Transverse colon (tissue), 4 donors: ENCODE measurements around the gene CCDC61. TPM values are rescaled to one million over a fixed set of nuclear protein-coding genes. Genes with fewer than 3 reads are reported as not detected.

ENCODE experiments used
- DNase-seq: peaks from one replicate; pipeline ENCODE4 v3.0.0-alpha.2; 2019
- H3K27ac ChIP-seq, 4 donors: fragments of 200-600 bp; sonication (generic); 2 replicates each; pipeline ENCODE4 v1.5.1; 2016 to 2018; ENCODE audit warnings: inconsistent platforms in 4 of 4
- H3K27me3 ChIP-seq: fragments of 200-600 bp; sonication (generic); 2 replicates; pipeline ENCODE4 v1.5.1; 2017; ENCODE audit warnings: inconsistent platforms
- H3K36me3 ChIP-seq, 4 donors: fragments of 200-600 bp; sonication (generic); 2 replicates each; pipeline ENCODE4 v1.5.1; 2017 to 2019; ENCODE audit warnings: inconsistent platforms in 4 of 4
- H3K4me1 ChIP-seq, 4 donors: fragments of 200-600 bp; sonication (generic); 2 replicates each; pipeline ENCODE4 v1.5.1; 2017 to 2020; ENCODE audit warnings: inconsistent platforms in 4 of 4
- H3K4me3 ChIP-seq, 4 donors: fragments of 200-600 bp; sonication (generic); 1 replicate in 1 of 4; 2 replicates in 3 of 4; pipeline versions ENCODE4 v1.5.1 to v1.6.1; 2017 to 2019; ENCODE audit warnings: inconsistent platforms in 4 of 4
- H3K9me3 ChIP-seq, 2 donors: fragments of 200-600 bp; sonication (generic); 2 replicates each; pipeline ENCODE4 v1.5.1; 2017 to 2019; ENCODE audit warnings: inconsistent platforms in 2 of 2
- CTCF ChIP-seq, 5 experiments: fragments of 200-600 bp in 3 of 5; fragments of 450-650 bp in 2 of 5; sonication (generic) in 3 of 5; IDR thresholded peaks; 1 replicate in 2 of 5; 2 replicates in 3 of 5; pipeline ENCODE4 v1.5.1; 2016 to 2017; ENCODE audit warnings: antibody characterized with exemption in 5 of 5, inconsistent platforms in 3 of 5, mild to moderate bottlenecking in 2 of 5, moderate library complexity in 1 of 5
- EP300 ChIP-seq: sonication (generic); formaldehyde crosslinking; IDR thresholded peaks from one replicate; pipeline ENCODE4 v1.6.1; 2017; ENCODE audit warnings: antibody characterized with exemption, low read depth
- POLR2A ChIP-seq: fragments of 450-650 bp; IDR thresholded peaks from one replicate; pipeline ENCODE4 v1.6.1; 2016; ENCODE audit warnings: antibody characterized with exemption, mild to moderate bottlenecking, moderate library complexity
- POLR2AphosphoS5 ChIP-seq, 3 donors: sonication (generic); formaldehyde crosslinking; IDR thresholded peaks; one replicate each; pipeline ENCODE4 v1.6.1; 2016; ENCODE audit warnings: antibody characterized with exemption in 3 of 3
- WGBS, 2 donors: methylation state at CpG; one replicate each; pipeline ENCODE4 v1.1.5; 2018; ENCODE audit warnings: low coverage in 1 of 2; 5-methylcytosine and 5-hydroxymethylcytosine counted together
- in situ Hi-C, 4 donors: fragments of 200-750 bp; cut with MboI; loops; one replicate each; pipeline versions ENCODE4 v1.15.0 to v1.15.1; 2017; ENCODE audit warnings: low sequenced_read_pairs in 3 of 4, low pct_ligation_motif_present in 1 of 4, low pct_unique_long_range_greater_than_20kb in 1 of 4
- intact Hi-C: fragments of 100-400 bp; cut with DNase I; formaldehyde crosslinking; loops from one replicate; pipeline ENCODE4 v1.15.1; 2023; ENCODE audit warnings: low total_unique reads
- total RNA-seq, 4 donors: library from RNA; depleted of rRNA; stranded (reverse); fragments of >200 nt; gene quantifications; one replicate each; pipeline ENCODE4 v1.1.0, GENCODE V29; 2016

The CCDC61 gene
- total RNA-seq, 4 donors from 2014 or later, result 7.8 to 18.7 (median 10.6) TPM

DNA sequence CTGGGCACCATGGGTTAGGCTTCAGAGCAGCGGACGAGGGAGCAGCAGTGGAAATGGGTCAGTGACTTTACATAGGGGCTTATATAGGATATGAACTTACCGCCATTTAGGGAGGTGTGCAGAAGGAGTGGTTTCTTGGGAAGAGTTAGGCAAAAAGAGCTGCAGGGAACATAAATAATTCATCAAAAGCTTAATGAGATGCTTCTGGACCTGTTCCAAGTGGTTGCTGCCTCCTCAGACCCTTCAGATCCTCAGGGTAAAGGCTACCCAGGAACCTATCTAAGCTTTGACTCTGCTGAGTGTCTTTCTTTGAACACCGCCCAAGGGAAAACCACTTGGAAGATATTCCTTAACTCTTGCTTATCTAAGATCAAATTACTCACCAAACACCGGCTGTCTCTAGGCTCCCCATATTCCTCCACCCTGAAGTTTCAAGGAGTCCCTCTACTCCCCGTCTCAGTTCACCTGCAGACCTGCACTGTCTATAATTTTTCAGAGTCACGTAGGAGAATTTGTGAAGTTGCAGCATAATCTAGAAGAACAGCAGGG, 45.8 kb downstream of the CCDC61 start, which contains the start of gene IGFL4:
TSS of gene IGFL4 (minus strand) at position 51 of the 549 bp plus-strand sequence. CDS start at position 11, 40 bp downstream.
- no peak within 1 kb of the TSS for H3K27ac ChIP-seq
- no peak within 1 kb of the TSS for H3K4me3 ChIP-seq
- DNase-seq, result no peak
- H3K27me3 ChIP-seq, result peaks cover 7% of the 10 kb centered on the region
- intact Hi-C loops (no loop called here), in situ Hi-C loops (no loop called here)
- H3K4me1 ChIP-seq, result peaks cover 0 to 5% (median 3%) of the 10 kb centered on the region in 4 donors
- no peaks in the 10 kb centered on the region for H3K36me3 ChIP-seq
- WGBS, 2 donors, result 54 to 67% methylated on average over 2 to 7 of the region's 7 CpGs
- no peaks in the 10 kb centered on the region for H3K9me3 ChIP-seq
- TF ChIP-seq POLR2AphosphoS5 (IDR thresholded peaks at IDR 0.05) (no peak), POLR2A (no peak)

DNA sequence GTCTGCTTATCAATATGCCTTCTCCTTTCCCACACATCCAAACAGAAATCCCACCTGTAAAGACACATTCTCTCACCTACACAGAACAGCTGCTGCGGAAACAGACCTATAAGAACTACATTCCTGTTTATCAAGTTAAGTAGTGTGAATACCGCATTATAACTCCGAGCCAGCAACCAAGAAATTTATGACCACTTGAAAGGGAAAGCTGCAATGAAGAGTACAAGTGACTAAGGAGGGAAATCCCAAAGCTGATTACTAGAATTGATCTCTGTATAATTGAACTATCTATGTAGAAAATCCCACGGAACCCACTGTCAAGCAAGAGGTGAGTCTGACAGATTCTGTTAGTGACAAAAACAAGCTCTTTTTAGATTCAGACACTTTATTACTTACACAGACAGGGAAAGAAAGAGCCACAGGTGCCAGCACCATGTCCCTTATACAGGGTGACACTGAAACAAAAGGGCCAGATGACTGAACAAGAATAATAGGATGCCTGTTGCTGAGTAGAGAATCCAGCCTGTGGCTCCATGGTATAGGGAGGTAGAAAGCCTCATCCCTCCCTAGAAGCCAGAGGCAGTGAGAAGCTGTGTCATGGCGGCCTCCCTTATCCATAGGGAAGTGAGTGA, 47.1 kb downstream of the CCDC61 start:
- DNase-seq, result no peak
- H3K4me3 ChIP-seq, result no peak overlapping the region
- TF ChIP-seq POLR2A (no peak), CTCF (IDR thresholded peaks at IDR 0.05) (no peak), POLR2AphosphoS5 (IDR thresholded peaks at IDR 0.05) (no peak), EP300 (no peak)
- no peaks in the 10 kb centered on the region for H3K9me3 ChIP-seq
- no peaks in the 10 kb centered on the region for H3K36me3 ChIP-seq
- no peak overlapping the region for H3K27ac ChIP-seq
- H3K4me1 ChIP-seq, result peaks cover 0 to 5% (median 3%) of the 10 kb centered on the region in 4 donors
- in situ Hi-C loops (no loop called here), intact Hi-C loops (no loop called here)
- WGBS, 2 donors, result 40 to 51% methylated on average over 1 to 5 of the region's 5 CpGs
- peaks cover 15% of the 10 kb centered on the region for H3K27me3 ChIP-seq

DNA sequence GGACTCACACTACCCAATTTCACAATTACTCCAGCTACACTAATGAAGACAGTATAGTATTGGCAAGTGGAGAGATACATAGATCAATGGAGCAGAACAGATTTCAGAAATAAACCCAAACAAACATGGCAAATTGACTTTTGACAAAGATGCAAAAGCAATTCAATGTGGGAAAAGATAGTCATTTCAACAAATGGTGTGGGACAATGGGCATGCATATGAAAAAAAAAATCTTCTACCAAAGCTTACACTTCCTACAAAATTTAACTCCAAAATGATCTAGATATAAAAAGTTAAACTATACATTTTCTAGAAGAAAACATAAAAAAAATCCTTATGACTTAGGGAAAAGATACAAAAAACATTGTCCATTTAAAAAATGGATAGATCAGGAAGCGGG, 48.3 kb downstream of the CCDC61 start:
- Histone ChIP-seq H3K27me3 (peaks cover 15% of the 10 kb centered on the region), H3K4me3 (no peak overlapping the region), H3K27ac (no peak overlapping the region), H3K9me3 (no peaks in the 10 kb centered on the region), H3K36me3 (no peaks in the 10 kb centered on the region), H3K4me1 (peaks cover 0 to 5% (median 3%) of the 10 kb centered on the region in 4 donors)
- 93 to 100% methylated on average over 1 of the region's 1 CpG for WGBS, 2 donors
- no peak for DNase-seq
- in situ Hi-C loops (no loop called here), intact Hi-C loops (no loop called here)
- TF ChIP-seq POLR2AphosphoS5 (IDR thresholded peaks at IDR 0.05) (no peak), CTCF (IDR thresholded peaks at IDR 0.05) (no peak), EP300 (no peak), POLR2A (no peak)

GRCh38 chr19:46049597-46049996, 54.3 kb downstream of the CCDC61 start:
- Histone ChIP-seq H3K9me3 (no peaks in the 10 kb centered on the region), H3K27ac (no peak overlapping the region), H3K4me3 (no peak overlapping the region), H3K4me1 (no peaks in the 10 kb centered on the region), H3K27me3 (peaks cover 22% of the 10 kb centered on the region), H3K36me3 (no peaks in the 10 kb centered on the region)
- DNase-seq, result no peak
- in situ Hi-C loops, result no loop called here
- intact Hi-C loops, result no loop called here
- TF ChIP-seq POLR2AphosphoS5 (IDR thresholded peaks at IDR 0.05), result no peak
- TF ChIP-seq EP300, result no peak
- TF ChIP-seq POLR2A, result no peak
- TF ChIP-seq CTCF (IDR thresholded peaks at IDR 0.05), result no peak
- WGBS, 2 donors, result 76% methylated on average over 7 of the region's 7 CpGs; no CpG with 5 or more reads in 1 of the 2 donors
